GM12878 (cell line): ENCODE measurements around the gene LRP3. TPM values are rescaled to one million over a fixed set of nuclear protein-coding genes. Genes with fewer than 3 reads are reported as not detected.

ENCODE experiments used
- CBX5 ChIP-seq: sonication (generic); IDR thresholded peaks from 2 replicates; pipeline ENCODE4 v1.6.1; 2016; ENCODE audit warnings: low read depth, moderate library complexity, mild to moderate bottlenecking, inconsistent platforms
- EED ChIP-seq: sonication (generic); IDR thresholded peaks from 2 replicates; pipeline ENCODE4 v1.6.1; 2016; ENCODE audit warnings: antibody characterized with exemption, low read depth
- GATAD2B ChIP-seq: fragments of 450-650 bp; conservative IDR thresholded peaks from 2 replicates; pipeline ENCODE4 v1.6.1; 2017; ENCODE audit warnings: low read depth, mild to moderate bottlenecking, moderate library complexity
- HDAC6 ChIP-seq: fragments of 200-600 bp; sonication (generic); IDR thresholded peaks from one replicate; pipeline ENCODE4 v1.8.0; 2017; ENCODE audit warnings: antibody characterized with exemption; ENCODE audit not compliant: unreplicated experiment
- MLLT1 ChIP-seq: fragments of 450-650 bp; IDR thresholded peaks from 2 replicates; pipeline ENCODE4 v1.6.1; 2016; ENCODE audit warnings: mild to moderate bottlenecking
- MYC ChIP-seq: IDR thresholded peaks from 2 replicates; pipeline ENCODE4 v1.6.1; 2011; ENCODE audit warnings: mild to moderate bottlenecking, low read length, moderate library complexity, inconsistent platforms; ENCODE audit not compliant: insufficient read depth, insufficient replicate concordance, insufficient read length, severe bottlenecking
- PAX5 ChIP-seq: IDR thresholded peaks from 2 replicates; pipeline ENCODE4 v1.6.1; 2011; ENCODE audit warnings: low read depth, low read length, borderline replicate concordance
- SMC3 ChIP-seq: IDR thresholded peaks from 2 replicates; pipeline ENCODE4 v1.6.1; 2011; ENCODE audit warnings: low read length, improper control_type of control experiment, borderline replicate concordance
- SP1 ChIP-seq: IDR thresholded peaks from one replicate; pipeline ENCODE4 v1.6.1; 2011; ENCODE audit warnings: low read depth, low read length
- STAT3 ChIP-seq: IDR thresholded peaks from 2 replicates; pipeline ENCODE4 v1.6.1; 2011; ENCODE audit warnings: low read depth, low read length, improper control_type of control experiment
- SUPT20H ChIP-seq: IDR thresholded peaks from 2 replicates; pipeline ENCODE4 v1.6.1; 2011; ENCODE audit warnings: low read depth, mild to moderate bottlenecking, low read length, moderate library complexity, borderline replicate concordance; ENCODE audit not compliant: control insufficient read depth
- SUZ12 ChIP-seq: fragments of 200-600 bp; sonication (generic); IDR thresholded peaks from one replicate; pipeline ENCODE4 v1.6.1; 2018; ENCODE audit warnings: antibody characterized with exemption, mild to moderate bottlenecking; ENCODE audit not compliant: unreplicated experiment
- TBL1XR1 ChIP-seq: IDR thresholded peaks from 2 replicates; pipeline ENCODE4 v1.6.1; 2012; ENCODE audit warnings: low read depth, low read length, improper control_type of control experiment
- USF2 ChIP-seq: IDR thresholded peaks from 2 replicates; pipeline ENCODE4 v1.6.1; 2011; ENCODE audit warnings: low read depth, low read length, improper control_type of control experiment, borderline replicate concordance
- WRNIP1 ChIP-seq: IDR thresholded peaks from 2 replicates; pipeline ENCODE4 v1.6.1; 2011; ENCODE audit warnings: low read depth, low read length, improper control_type of control experiment, borderline replicate concordance
- ZNF207 ChIP-seq: fragments of 450-650 bp; IDR thresholded peaks from 2 replicates; pipeline ENCODE4 v1.6.1; 2014; ENCODE audit warnings: antibody characterized with exemption, mild to moderate bottlenecking, borderline replicate concordance
- ZNF24 ChIP-seq: fragments of 450-650 bp; IDR thresholded peaks from 2 replicates; pipeline ENCODE4 v1.6.1; 2017; ENCODE audit warnings: antibody characterized with exemption, mild to moderate bottlenecking
- ZNF622 ChIP-seq: fragments of 450-650 bp; IDR thresholded peaks from 2 replicates; pipeline ENCODE4 v1.6.1; 2017; ENCODE audit warnings: mild to moderate bottlenecking, inconsistent platforms
- polyA plus RNA-seq, 11 experiments: library from polyadenylated mRNA; depleted of rRNA in 4 of 11; unstranded in 6 of 11; stranded (reverse) in 5 of 11; fragments of >200 nt; fragmentation: Nextera tagmentation in 4 of 11; fragmentation: Illumina TruSeq in 1 of 11; extraction: Ambion mirVana in 4 of 11; extraction: Trizol in 1 of 11; gene quantifications; 1 replicate in 1 of 11; 2 replicates in 10 of 11; pipeline versions ENCODE4 v1.2.1 to v1.2.3, GENCODE V29; 2011 to 2016; ENCODE audit warnings: inconsistent platforms in 2 of 11, missing spikeins in 2 of 11, low read depth in 1 of 11
- total RNA-seq, 4 experiments: library from RNA; depleted of rRNA in 3 of 4; stranded (reverse); fragments of >200 nt in 3 of 4; fragmentation: Illumina TruSeq in 1 of 4; extraction: Trizol in 1 of 4; gene quantifications; 2 replicates each; pipeline versions ENCODE4 v1.2.1 to v1.2.3, GENCODE V29; 2013 to 2021
- TF ChIP-seq, protein P1 (sequence below): fragments of 450-650 bp; IDR thresholded peaks from 2 replicates; pipeline ENCODE4 v1.6.1; 2017; ENCODE audit warnings: mild to moderate bottlenecking, low read depth, inconsistent platforms; ENCODE audit not compliant: poor library complexity, severe bottlenecking
- TF ChIP-seq, protein P2 (sequence below): IDR thresholded peaks from 2 replicates; pipeline ENCODE4 v1.6.1; 2012; ENCODE audit warnings: low read depth, low read length, improper control_type of control experiment
- TF ChIP-seq, protein P3 (sequence below): fragments of 450-650 bp; IDR thresholded peaks from 2 replicates; pipeline ENCODE4 v1.6.1; 2017; ENCODE audit warnings: antibody characterized with exemption, mild to moderate bottlenecking, moderate library complexity

LRP3 gene
- total and polyA plus RNA-seq, 10 of the 15 experiments (the other 5 are each of a cell fraction or from before 2014, with no cell fraction given): 0.12 to 3.2 (median 0.64) TPM; not detected in 2

- TF ChIP-seq, protein P1, sequence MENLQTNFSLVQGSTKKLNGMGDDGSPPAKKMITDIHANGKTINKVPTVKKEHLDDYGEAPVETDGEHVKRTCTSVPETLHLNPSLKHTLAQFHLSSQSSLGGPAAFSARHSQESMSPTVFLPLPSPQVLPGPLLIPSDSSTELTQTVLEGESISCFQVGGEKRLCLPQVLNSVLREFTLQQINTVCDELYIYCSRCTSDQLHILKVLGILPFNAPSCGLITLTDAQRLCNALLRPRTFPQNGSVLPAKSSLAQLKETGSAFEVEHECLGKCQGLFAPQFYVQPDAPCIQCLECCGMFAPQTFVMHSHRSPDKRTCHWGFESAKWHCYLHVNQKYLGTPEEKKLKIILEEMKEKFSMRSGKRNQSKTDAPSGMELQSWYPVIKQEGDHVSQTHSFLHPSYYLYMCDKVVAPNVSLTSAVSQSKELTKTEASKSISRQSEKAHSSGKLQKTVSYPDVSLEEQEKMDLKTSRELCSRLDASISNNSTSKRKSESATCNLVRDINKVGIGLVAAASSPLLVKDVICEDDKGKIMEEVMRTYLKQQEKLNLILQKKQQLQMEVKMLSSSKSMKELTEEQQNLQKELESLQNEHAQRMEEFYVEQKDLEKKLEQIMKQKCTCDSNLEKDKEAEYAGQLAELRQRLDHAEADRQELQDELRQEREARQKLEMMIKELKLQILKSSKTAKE: peak; percentile 92
- TF ChIP-seq ZNF24 (peak; percentile 100), SMC3 (no peak), SP1 (peak; percentile 75), GATAD2B (peak; percentile 73; the same call in 1 of the 2 replicates), MYC (no peak), STAT3 (no peak), WRNIP1 (no peak), TBL1XR1 (peak; percentile 92), ZNF207 (peak; percentile 84), SUPT20H (no peak), HDAC6 (no peak), EED (no peak), SUZ12 (no peak), MLLT1 (no peak), CBX5 (0 out of 2 replicates have a peak, but pooled peaks have one; percentile 57), USF2 (no peak), PAX5 (no peak), ZNF622 (no peak)
- TF ChIP-seq, protein P2, sequence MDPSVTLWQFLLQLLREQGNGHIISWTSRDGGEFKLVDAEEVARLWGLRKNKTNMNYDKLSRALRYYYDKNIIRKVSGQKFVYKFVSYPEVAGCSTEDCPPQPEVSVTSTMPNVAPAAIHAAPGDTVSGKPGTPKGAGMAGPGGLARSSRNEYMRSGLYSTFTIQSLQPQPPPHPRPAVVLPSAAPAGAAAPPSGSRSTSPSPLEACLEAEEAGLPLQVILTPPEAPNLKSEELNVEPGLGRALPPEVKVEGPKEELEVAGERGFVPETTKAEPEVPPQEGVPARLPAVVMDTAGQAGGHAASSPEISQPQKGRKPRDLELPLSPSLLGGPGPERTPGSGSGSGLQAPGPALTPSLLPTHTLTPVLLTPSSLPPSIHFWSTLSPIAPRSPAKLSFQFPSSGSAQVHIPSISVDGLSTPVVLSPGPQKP: peak; percentile 83
- TF ChIP-seq, protein P3, sequence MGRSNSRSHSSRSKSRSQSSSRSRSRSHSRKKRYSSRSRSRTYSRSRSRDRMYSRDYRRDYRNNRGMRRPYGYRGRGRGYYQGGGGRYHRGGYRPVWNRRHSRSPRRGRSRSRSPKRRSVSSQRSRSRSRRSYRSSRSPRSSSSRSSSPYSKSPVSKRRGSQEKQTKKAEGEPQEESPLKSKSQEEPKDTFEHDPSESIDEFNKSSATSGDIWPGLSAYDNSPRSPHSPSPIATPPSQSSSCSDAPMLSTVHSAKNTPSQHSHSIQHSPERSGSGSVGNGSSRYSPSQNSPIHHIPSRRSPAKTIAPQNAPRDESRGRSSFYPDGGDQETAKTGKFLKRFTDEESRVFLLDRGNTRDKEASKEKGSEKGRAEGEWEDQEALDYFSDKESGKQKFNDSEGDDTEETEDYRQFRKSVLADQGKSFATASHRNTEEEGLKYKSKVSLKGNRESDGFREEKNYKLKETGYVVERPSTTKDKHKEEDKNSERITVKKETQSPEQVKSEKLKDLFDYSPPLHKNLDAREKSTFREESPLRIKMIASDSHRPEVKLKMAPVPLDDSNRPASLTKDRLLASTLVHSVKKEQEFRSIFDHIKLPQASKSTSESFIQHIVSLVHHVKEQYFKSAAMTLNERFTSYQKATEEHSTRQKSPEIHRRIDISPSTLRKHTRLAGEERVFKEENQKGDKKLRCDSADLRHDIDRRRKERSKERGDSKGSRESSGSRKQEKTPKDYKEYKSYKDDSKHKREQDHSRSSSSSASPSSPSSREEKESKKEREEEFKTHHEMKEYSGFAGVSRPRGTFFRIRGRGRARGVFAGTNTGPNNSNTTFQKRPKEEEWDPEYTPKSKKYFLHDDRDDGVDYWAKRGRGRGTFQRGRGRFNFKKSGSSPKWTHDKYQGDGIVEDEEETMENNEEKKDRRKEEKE: no peak
These were observed 17.3 kb upstream of the LRP3 start (continued) for GRCh38 chr19:33176670-33177416.
